GM23248 (cell line): Measurements from ENCODE around the gene DENND5B.

Experiments used
- EZH2 ChIP-seq: fragments of 200-600 bp; sonication (generic); IDR thresholded peaks from 2 replicates; pipeline ENCODE4 v1.6.1; 2018; ENCODE audit warnings: antibody characterized with exemption, mild to moderate bottlenecking; ENCODE audit not compliant: insufficient read depth, poor library complexity, severe bottlenecking
- EZH2phosphoT487 ChIP-seq: fragments of 200-600 bp; sonication (generic); IDR thresholded peaks from 2 replicates; pipeline ENCODE4 v1.6.1; 2018; ENCODE audit warnings: antibody characterized with exemption, moderate library complexity, mild to moderate bottlenecking, low read depth; ENCODE audit not compliant: insufficient read depth

DNA sequence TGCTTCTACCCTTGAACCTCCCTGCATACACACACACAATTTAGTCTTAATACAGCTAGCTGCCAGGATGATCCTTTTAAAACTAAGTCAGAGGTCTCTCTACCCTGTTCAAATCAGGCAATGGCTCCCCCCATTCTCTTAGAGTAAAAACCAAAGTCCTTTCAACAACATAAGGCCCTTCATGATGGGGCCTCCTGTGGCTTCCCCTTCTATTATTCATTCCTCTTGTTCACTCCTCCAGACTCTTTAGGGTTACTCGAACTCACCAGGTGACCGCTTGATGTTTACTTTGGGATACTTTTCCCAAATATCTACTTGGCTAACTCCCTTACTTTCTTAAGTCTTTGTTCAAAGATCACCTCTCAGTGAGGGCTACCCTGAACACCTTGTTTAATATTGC lies 30.4 kb downstream of the DENND5B start:
- no peak for TF ChIP-seq EZH2
- TF ChIP-seq EZH2phosphoT487, result no peak
